GM12801 (cell line): ENCODE data around the gene LMX1A.

Source experiments
- CTCF ChIP-seq: IDR thresholded peaks from one replicate; pipeline ENCODE4 v1.5.1; 2011; ENCODE audit warnings: control low read depth; ENCODE audit not compliant: insufficient read length; ENCODE audit errors: extremely low read depth

The LMX1A gene

GRCh38 chr1:165351863-165352441 lies 4.6 kb downstream of the LMX1A start:
- TF ChIP-seq CTCF = no peak

GRCh38 chr1:165350840-165351239 lies 5.7 kb downstream of the LMX1A start:
- TF ChIP-seq CTCF = no peak

- no peak for TF ChIP-seq CTCF
Measured at GRCh38 chr1:165345502-165345901, 11.0 kb downstream of the LMX1A start.

- no peak for TF ChIP-seq CTCF
Measured at GRCh38 chr1:165344736-165345135, 11.8 kb downstream of the LMX1A start.

- TF ChIP-seq CTCF = no peak
Measured at GRCh38 chr1:165344198-165344597, 12.3 kb downstream of the LMX1A start.

- TF ChIP-seq CTCF = no peak
Measured at GRCh38 chr1:165342587-165342986, 13.9 kb downstream of the LMX1A start.

GRCh38 chr1:165342168-165342567 lies 14.3 kb downstream of the LMX1A start:
- no peak for TF ChIP-seq CTCF
